DND-41 (cell line): ENCODE results near the gene MCM5.

Experiments
- CTCF ChIP-seq: IDR thresholded peaks from 2 replicates; pipeline ENCODE4 v1.5.1; 2012; ENCODE audit warnings: borderline replicate concordance, low read length, moderate library complexity, mild to moderate bottlenecking; ENCODE audit not compliant: poor library complexity, severe bottlenecking; ENCODE audit errors: extremely low read depth
- EZH2 ChIP-seq: IDR thresholded peaks from 3 replicates; pipeline ENCODE4 v1.6.1; 2012; ENCODE audit warnings: borderline replicate concordance, low read depth, mild to moderate bottlenecking, moderate library complexity, low read length, inconsistent platforms; ENCODE audit not compliant: severe bottlenecking

- TF ChIP-seq CTCF = no peak
- no peak for TF ChIP-seq EZH2
Measured at GRCh38 chr22:35379146-35379993, 20.6 kb upstream of the MCM5 start.
